OCI-LY1 (cell line): Measurements from ENCODE around the gene ROR2.

ENCODE experiments used
- H2AFZ ChIP-seq: fragments of 200-600 bp; sonication (generic), shearing (Covaris generic); 2 replicates; pipeline ENCODE4 v1.6.0; 2014; ENCODE audit warnings: antibody characterized with exemption, mild to moderate bottlenecking, low read length
- H3F3A ChIP-seq: fragments of 200-600 bp; sonication (generic), shearing (Covaris generic); 2 replicates; pipeline ENCODE4 v1.6.0; 2014; ENCODE audit warnings: mild to moderate bottlenecking, antibody characterized with exemption, low read length, moderate library complexity; ENCODE audit not compliant: insufficient read depth
- H3K27ac ChIP-seq: fragments of 200-600 bp; sonication (generic); 2 replicates; pipeline ENCODE4 v1.5.1; 2014; ENCODE audit warnings: low read length, mixed run types, mild to moderate bottlenecking, low read depth; ENCODE audit not compliant: poor library complexity, severe bottlenecking
- H3K27me3 ChIP-seq: fragments of 200-600 bp; sonication (generic); 2 replicates; pipeline ENCODE4 v1.6.0; 2014; ENCODE audit warnings: antibody characterized with exemption, mild to moderate bottlenecking, low read length, moderate library complexity; ENCODE audit not compliant: insufficient read depth
- H3K36me3 ChIP-seq: fragments of 200-600 bp; sonication (generic); 2 replicates; pipeline ENCODE4 v1.6.1; 2014; ENCODE audit warnings: mild to moderate bottlenecking, antibody characterized with exemption, low read length, moderate library complexity, mixed read lengths; ENCODE audit not compliant: insufficient read depth
- H3K4me1 ChIP-seq: fragments of 200-600 bp; sonication (generic); 2 replicates; pipeline ENCODE4 v1.5.1; 2014; ENCODE audit warnings: mild to moderate bottlenecking, low read length, moderate library complexity; ENCODE audit not compliant: insufficient read depth, severe bottlenecking
- H3K4me2 ChIP-seq: fragments of 200-600 bp; sonication (generic), shearing (Covaris generic); 2 replicates; pipeline ENCODE4 v1.6.1; 2014; ENCODE audit warnings: low read length
- H3K4me3 ChIP-seq: fragments of 200-600 bp; sonication (generic); 2 replicates; pipeline ENCODE4 v1.5.1; 2014; ENCODE audit warnings: low read length, low read depth, mild to moderate bottlenecking, mixed read lengths; ENCODE audit not compliant: poor library complexity, severe bottlenecking
- H3K79me2 ChIP-seq: fragments of 200-600 bp; shearing (Covaris generic); 2 replicates; pipeline ENCODE4 v1.6.1; 2016; ENCODE audit warnings: mixed run types, low read length, mixed read lengths; ENCODE audit not compliant: insufficient read depth
- H3K9ac ChIP-seq: fragments of 200-600 bp; sonication (generic), shearing (Covaris generic); 2 replicates; pipeline ENCODE4 v1.6.1; 2014; ENCODE audit warnings: mild to moderate bottlenecking, low read length, mixed read lengths
- H3K9me2 ChIP-seq: fragments of 200-600 bp; sonication (generic), shearing (Covaris generic); 2 replicates; pipeline ENCODE4 v1.6.1; 2014; ENCODE audit warnings: low read depth, mild to moderate bottlenecking, low read length, mixed read lengths
- H3K9me3 ChIP-seq: fragments of 200-600 bp; shearing (Covaris generic); 2 replicates; pipeline ENCODE4 v1.6.1; 2014; ENCODE audit warnings: low read length, mixed read lengths
- H4K20me1 ChIP-seq: fragments of 200-600 bp; sonication (generic), shearing (Covaris generic); 2 replicates; pipeline ENCODE4 v1.6.0; 2016; ENCODE audit warnings: mild to moderate bottlenecking, low read length; ENCODE audit not compliant: insufficient read depth
- CTCF ChIP-seq: fragments of 200-600 bp; sonication (generic), shearing (Covaris generic); IDR thresholded peaks from 2 replicates; pipeline ENCODE4 v1.5.1; 2017; ENCODE audit warnings: mild to moderate bottlenecking, antibody characterized with exemption, low read length, moderate library complexity, mixed read lengths
- EZH2 ChIP-seq: fragments of 200-600 bp; sonication (generic), shearing (Covaris generic); IDR thresholded peaks from 2 replicates; pipeline ENCODE4 v1.8.0; 2017; ENCODE audit warnings: borderline replicate concordance, mixed run types, mild to moderate bottlenecking, antibody characterized with exemption, low read length, moderate library complexity, mixed read lengths

ROR2 gene

GRCh38 chr9:91939978-91940377, 10.1 kb downstream of the ROR2 start:
- Histone ChIP-seq H3K9me2 (no peaks in the 10 kb centered on the region), H3K4me1 (no peaks in the 10 kb centered on the region), H3K9me3 (no peaks in the 10 kb centered on the region), H4K20me1 (no peaks in the 10 kb centered on the region), H3K9ac (no peak overlapping the region), H3K27ac (no peak overlapping the region), H2AFZ (no peak overlapping the region), H3K4me3 (no peak overlapping the region), H3K36me3 (no peaks in the 10 kb centered on the region), H3K4me2 (no peak overlapping the region), H3F3A (no peaks in the 10 kb centered on the region), H3K27me3 (no peaks in the 10 kb centered on the region), H3K79me2 (no peaks in the 10 kb centered on the region)
- TF ChIP-seq EZH2 = no peak
- TF ChIP-seq CTCF = no peak

GRCh38 chr9:91937727-91938126, 12.3 kb downstream of the ROR2 start:
- Histone ChIP-seq H3K9ac (no peak overlapping the region), H3K9me2 (no peaks in the 10 kb centered on the region), H3K36me3 (no peaks in the 10 kb centered on the region), H3K27me3 (no peaks in the 10 kb centered on the region), H3K79me2 (no peaks in the 10 kb centered on the region), H3K9me3 (no peaks in the 10 kb centered on the region), H3K4me2 (no peak overlapping the region), H4K20me1 (no peaks in the 10 kb centered on the region), H3K4me3 (no peak overlapping the region), H3K27ac (no peak overlapping the region), H3K4me1 (no peaks in the 10 kb centered on the region), H3F3A (no peaks in the 10 kb centered on the region), H2AFZ (no peak overlapping the region)
- TF ChIP-seq EZH2 = no peak
- no peak for TF ChIP-seq CTCF

- no peaks in the 10 kb centered on the region for H3K9me2 ChIP-seq
- no peaks in the 10 kb centered on the region for H3K4me1 ChIP-seq
- H3K27me3 ChIP-seq = no peaks in the 10 kb centered on the region
- no peaks in the 10 kb centered on the region for H3K9me3 ChIP-seq
- no peaks in the 10 kb centered on the region for H3K79me2 ChIP-seq
- no peak overlapping the region for H3K27ac ChIP-seq
- no peak overlapping the region for H3K4me3 ChIP-seq
- H2AFZ ChIP-seq = no peak overlapping the region
- H3F3A ChIP-seq = no peaks in the 10 kb centered on the region
- no peak for TF ChIP-seq EZH2
- no peak for TF ChIP-seq CTCF
- H4K20me1 ChIP-seq = no peaks in the 10 kb centered on the region
- H3K4me2 ChIP-seq = no peak overlapping the region
- H3K36me3 ChIP-seq = no peaks in the 10 kb centered on the region
- H3K9ac ChIP-seq = no peak overlapping the region
These were observed 13.0 kb downstream of the ROR2 start for GRCh38 chr9:91937056-91937455.
